ENCODE measurements around the gene RWDD1. TPM values are rescaled to one million over a fixed set of nuclear protein-coding genes. Genes with fewer than 3 reads are reported as not detected.
A peak's percentile ranks its signal among the peaks of the same experiment; 100 is the strongest.

Gene RWDD1
- total and polyA plus RNA-seq, 2 of the 13 experiments (the other 11 are each of a cell fraction or from before 2014, with no cell fraction given) = 27.4 to 67.1 TPM

DNA sequence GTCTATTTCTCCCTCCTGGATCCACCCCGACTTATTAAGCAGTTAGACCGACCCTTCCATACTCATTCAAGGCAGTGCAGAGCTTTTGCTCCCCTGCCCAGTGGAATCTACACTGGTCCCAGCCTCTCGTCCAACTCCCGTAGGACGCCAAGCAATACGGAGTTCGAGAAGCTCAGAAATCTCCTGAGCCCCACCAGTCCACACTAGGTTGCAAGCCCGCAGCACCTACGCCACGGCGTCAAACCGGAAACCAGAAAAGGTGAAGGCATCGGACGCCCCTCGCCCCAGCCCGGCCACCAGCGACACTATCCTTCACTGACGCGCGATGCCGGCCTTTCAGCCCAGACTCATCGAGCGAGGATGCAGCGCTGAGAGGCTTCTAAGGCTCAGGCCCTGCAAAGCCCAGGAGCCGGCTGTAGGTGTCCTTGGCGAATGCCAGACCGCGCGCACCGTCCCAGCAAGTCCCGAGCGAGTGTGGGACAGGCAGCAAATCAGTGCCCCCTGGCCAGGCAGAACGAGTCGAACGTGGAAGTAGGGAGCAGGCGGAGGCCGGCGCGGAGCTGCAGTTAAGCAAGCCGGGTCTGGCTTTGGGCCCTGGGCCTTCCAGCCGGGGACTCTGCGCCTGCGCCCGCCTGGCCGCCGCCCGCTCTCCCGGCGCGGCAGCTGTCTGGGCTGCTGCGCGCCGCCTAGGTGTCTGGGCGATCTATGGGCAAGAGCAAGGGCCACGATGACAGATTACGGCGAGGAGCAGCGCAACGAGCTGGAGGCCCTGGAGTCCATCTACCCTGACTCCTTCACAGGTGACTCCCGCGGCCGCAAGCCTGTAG, at the start of gene RWDD1 (continued):
- TF ChIP-seq, protein P1, sequence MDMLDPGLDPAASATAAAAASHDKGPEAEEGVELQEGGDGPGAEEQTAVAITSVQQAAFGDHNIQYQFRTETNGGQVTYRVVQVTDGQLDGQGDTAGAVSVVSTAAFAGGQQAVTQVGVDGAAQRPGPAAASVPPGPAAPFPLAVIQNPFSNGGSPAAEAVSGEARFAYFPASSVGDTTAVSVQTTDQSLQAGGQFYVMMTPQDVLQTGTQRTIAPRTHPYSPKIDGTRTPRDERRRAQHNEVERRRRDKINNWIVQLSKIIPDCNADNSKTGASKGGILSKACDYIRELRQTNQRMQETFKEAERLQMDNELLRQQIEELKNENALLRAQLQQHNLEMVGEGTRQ (IDR thresholded peaks at IDR 0.05; ENCODE audit: low read depth, low read length) = no peak
- TF ChIP-seq, protein P1 (CRISPR knock-in tag; IDR thresholded peaks at IDR 0.05; ENCODE audit: borderline replicate concordance) = no peak; the same call in 1 of the 2 replicates
- TF ChIP-seq U2AF2 (IDR thresholded peaks at IDR 0.05; ENCODE audit: low read depth, low read length) = no peak
- TF ChIP-seq, protein P2, sequence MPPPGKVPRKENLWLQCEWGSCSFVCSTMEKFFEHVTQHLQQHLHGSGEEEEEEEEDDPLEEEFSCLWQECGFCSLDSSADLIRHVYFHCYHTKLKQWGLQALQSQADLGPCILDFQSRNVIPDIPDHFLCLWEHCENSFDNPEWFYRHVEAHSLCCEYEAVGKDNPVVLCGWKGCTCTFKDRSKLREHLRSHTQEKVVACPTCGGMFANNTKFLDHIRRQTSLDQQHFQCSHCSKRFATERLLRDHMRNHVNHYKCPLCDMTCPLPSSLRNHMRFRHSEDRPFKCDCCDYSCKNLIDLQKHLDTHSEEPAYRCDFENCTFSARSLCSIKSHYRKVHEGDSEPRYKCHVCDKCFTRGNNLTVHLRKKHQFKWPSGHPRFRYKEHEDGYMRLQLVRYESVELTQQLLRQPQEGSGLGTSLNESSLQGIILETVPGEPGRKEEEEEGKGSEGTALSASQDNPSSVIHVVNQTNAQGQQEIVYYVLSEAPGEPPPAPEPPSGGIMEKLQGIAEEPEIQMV (CRISPR knock-in tag; IDR thresholded peaks at IDR 0.05; ENCODE audit: low read depth) = peak; percentile 91; the same call in 1 of the 2 replicates
- TF ChIP-seq XBP1 (CRISPR knock-in tag; IDR thresholded peaks at IDR 0.05) = 0 out of 2 replicates have a peak, but pooled peaks have one; percentile 18
- TF ChIP-seq, protein P3, sequence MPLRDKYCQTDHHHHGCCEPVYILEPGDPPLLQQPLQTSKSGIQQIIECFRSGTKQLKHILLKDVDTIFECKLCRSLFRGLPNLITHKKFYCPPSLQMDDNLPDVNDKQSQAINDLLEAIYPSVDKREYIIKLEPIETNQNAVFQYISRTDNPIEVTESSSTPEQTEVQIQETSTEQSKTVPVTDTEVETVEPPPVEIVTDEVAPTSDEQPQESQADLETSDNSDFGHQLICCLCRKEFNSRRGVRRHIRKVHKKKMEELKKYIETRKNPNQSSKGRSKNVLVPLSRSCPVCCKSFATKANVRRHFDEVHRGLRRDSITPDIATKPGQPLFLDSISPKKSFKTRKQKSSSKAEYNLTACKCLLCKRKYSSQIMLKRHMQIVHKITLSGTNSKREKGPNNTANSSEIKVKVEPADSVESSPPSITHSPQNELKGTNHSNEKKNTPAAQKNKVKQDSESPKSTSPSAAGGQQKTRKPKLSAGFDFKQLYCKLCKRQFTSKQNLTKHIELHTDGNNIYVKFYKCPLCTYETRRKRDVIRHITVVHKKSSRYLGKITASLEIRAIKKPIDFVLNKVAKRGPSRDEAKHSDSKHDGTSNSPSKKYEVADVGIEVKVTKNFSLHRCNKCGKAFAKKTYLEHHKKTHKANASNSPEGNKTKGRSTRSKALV (CRISPR knock-in tag; IDR thresholded peaks at IDR 0.05) = 0 out of 2 replicates have a peak, but pooled peaks have one; percentile 66
- TF ChIP-seq ZNF335 (CRISPR knock-in tag; IDR thresholded peaks at IDR 0.05) = peak; percentile 100
- TF ChIP-seq DR1 (CRISPR knock-in tag; IDR thresholded peaks at IDR 0.05) = peak; percentile 99
- 0 out of 2 replicates have a peak, but pooled peaks have one; percentile 82 for TF ChIP-seq SNAPC2 (CRISPR knock-in tag; IDR thresholded peaks at IDR 0.05)
- TF ChIP-seq, protein P4, sequence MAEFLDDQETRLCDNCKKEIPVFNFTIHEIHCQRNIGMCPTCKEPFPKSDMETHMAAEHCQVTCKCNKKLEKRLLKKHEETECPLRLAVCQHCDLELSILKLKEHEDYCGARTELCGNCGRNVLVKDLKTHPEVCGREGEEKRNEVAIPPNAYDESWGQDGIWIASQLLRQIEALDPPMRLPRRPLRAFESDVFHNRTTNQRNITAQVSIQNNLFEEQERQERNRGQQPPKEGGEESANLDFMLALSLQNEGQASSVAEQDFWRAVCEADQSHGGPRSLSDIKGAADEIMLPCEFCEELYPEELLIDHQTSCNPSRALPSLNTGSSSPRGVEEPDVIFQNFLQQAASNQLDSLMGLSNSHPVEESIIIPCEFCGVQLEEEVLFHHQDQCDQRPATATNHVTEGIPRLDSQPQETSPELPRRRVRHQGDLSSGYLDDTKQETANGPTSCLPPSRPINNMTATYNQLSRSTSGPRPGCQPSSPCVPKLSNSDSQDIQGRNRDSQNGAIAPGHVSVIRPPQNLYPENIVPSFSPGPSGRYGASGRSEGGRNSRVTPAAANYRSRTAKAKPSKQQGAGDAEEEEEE (CRISPR knock-in tag; IDR thresholded peaks at IDR 0.05; ENCODE audit: borderline replicate concordance) = peak; percentile 88; the same call in 1 of the 2 replicates
- no peak for TF ChIP-seq SMARCE1 (IDR thresholded peaks at IDR 0.05; ENCODE audit: borderline replicate concordance)
- TF ChIP-seq, protein P5, sequence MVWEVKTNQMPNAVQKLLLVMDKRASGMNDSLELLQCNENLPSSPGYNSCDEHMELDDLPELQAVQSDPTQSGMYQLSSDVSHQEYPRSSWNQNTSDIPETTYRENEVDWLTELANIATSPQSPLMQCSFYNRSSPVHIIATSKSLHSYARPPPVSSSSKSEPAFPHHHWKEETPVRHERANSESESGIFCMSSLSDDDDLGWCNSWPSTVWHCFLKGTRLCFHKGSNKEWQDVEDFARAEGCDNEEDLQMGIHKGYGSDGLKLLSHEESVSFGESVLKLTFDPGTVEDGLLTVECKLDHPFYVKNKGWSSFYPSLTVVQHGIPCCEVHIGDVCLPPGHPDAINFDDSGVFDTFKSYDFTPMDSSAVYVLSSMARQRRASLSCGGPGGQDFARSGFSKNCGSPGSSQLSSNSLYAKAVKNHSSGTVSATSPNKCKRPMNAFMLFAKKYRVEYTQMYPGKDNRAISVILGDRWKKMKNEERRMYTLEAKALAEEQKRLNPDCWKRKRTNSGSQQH (CRISPR knock-in tag; IDR thresholded peaks at IDR 0.05; ENCODE audit: low read depth) = peak; percentile 40
- no peak for TF ChIP-seq FOXP1 (IDR thresholded peaks at IDR 0.05)
- TF ChIP-seq FOXP1 (CRISPR knock-in tag; IDR thresholded peaks at IDR 0.05) = peak; percentile 41; the same call in 1 of the 2 replicates
- TF ChIP-seq PRMT3 (CRISPR knock-in tag; IDR thresholded peaks at IDR 0.05; ENCODE audit: borderline replicate concordance, low read depth) = peak; percentile 78; the same call in 1 of the 2 replicates
- TF ChIP-seq NFKBIZ (CRISPR knock-in tag; IDR thresholded peaks at IDR 0.05) = peak; percentile 87; the same call in 1 of the 2 replicates
- TF ChIP-seq, protein P6, sequence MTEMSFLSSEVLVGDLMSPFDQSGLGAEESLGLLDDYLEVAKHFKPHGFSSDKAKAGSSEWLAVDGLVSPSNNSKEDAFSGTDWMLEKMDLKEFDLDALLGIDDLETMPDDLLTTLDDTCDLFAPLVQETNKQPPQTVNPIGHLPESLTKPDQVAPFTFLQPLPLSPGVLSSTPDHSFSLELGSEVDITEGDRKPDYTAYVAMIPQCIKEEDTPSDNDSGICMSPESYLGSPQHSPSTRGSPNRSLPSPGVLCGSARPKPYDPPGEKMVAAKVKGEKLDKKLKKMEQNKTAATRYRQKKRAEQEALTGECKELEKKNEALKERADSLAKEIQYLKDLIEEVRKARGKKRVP (CRISPR knock-in tag; IDR thresholded peaks at IDR 0.05) = peak in 1 of 2 experiments; percentile 51; a peak in 1 of 4 replicates
- TF ChIP-seq CBX5 (CRISPR knock-in tag; IDR thresholded peaks at IDR 0.05; ENCODE audit: borderline replicate concordance) = peak; percentile 93; the same call in 1 of the 2 replicates

Measured in HepG2 (cell line).